Endothelial cell (in vitro differentiated cells): ENCODE results near the gene TMEM121B. TPM values are rescaled to one million over a fixed set of nuclear protein-coding genes. Genes with fewer than 3 reads are reported as not detected.

Experiments used
- DNase-seq: peaks from one replicate; pipeline ENCODE4 v3.0.0; 2021; ENCODE audit warnings: low spot score
- H3K27ac Mint-ChIP-seq: one replicate; pipeline ENCODE4 v1.8.0; 2021; ENCODE audit warnings: mixed read lengths, inconsistent platforms; ENCODE audit not compliant: unreplicated experiment
- H3K27me3 Mint-ChIP-seq: one replicate; pipeline ENCODE4 v1.8.0; 2021; ENCODE audit warnings: mild to moderate bottlenecking, moderate library complexity, mixed read lengths, inconsistent platforms; ENCODE audit not compliant: unreplicated experiment
- H3K36me3 Mint-ChIP-seq: one replicate; pipeline ENCODE4 v1.8.0; 2021; ENCODE audit warnings: mild to moderate bottlenecking, low read depth, mixed read lengths, inconsistent platforms; ENCODE audit not compliant: unreplicated experiment
- H3K4me1 Mint-ChIP-seq: one replicate; pipeline ENCODE4 v1.8.0; 2021; ENCODE audit warnings: mild to moderate bottlenecking, mixed read lengths, inconsistent platforms; ENCODE audit not compliant: unreplicated experiment
- H3K4me3 Mint-ChIP-seq: one replicate; pipeline ENCODE4 v1.8.0; 2021; ENCODE audit warnings: mild to moderate bottlenecking, mixed read lengths, inconsistent platforms; ENCODE audit not compliant: unreplicated experiment
- H3K9me3 Mint-ChIP-seq: one replicate; pipeline ENCODE4 v1.8.0; 2021; ENCODE audit warnings: mixed read lengths, inconsistent platforms; ENCODE audit not compliant: unreplicated experiment
- total RNA-seq: library from RNA; stranded (reverse); fragmentation: NEBNext Ultra II Directional; extraction: Animal tissue kit (Norgen Biotek cat#: 25700); gene quantifications from one replicate; pipeline ENCODE4 v1.2.1, GENCODE V29; 2021; ENCODE audit not compliant: unreplicated experiment
- TF ChIP-seq, protein P1 (sequence below): fragments of 200-600 bp; sonication (generic); IDR thresholded peaks from one replicate; pipeline ENCODE4 v1.5.0; 2021; ENCODE audit warnings: antibody characterized with exemption; ENCODE audit not compliant: unreplicated experiment

Gene TMEM121B
- total RNA-seq, 1 donor from 2014 or later: 62.2 TPM

DNA sequence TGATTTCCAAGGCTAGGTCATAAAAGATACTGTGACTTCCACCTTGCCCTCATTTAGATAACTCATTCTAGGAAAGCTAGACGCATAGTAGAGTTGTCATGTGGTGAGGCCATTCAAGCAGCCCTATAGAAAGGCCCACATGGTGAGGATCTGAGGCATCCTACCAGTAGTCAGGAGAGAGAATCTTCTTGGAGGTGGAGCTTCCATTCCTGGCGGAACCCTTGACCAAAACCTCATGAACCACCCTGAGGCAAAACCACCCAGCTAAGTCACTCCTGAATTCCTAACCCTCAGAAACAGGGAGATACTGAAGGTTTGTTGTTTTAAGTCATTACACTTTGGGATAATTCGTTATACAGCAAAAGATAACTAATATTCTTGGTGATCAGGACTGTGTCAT is 40.8 kb upstream of the TMEM121B start:
- H3K36me3 Mint-ChIP-seq: peaks cover 5% of the 10 kb centered on the region
- no peak overlapping the region for H3K4me3 Mint-ChIP-seq
- H3K27ac Mint-ChIP-seq: no peak overlapping the region
- H3K4me1 Mint-ChIP-seq: peaks cover 9% of the 10 kb centered on the region
- TF ChIP-seq, protein P1, sequence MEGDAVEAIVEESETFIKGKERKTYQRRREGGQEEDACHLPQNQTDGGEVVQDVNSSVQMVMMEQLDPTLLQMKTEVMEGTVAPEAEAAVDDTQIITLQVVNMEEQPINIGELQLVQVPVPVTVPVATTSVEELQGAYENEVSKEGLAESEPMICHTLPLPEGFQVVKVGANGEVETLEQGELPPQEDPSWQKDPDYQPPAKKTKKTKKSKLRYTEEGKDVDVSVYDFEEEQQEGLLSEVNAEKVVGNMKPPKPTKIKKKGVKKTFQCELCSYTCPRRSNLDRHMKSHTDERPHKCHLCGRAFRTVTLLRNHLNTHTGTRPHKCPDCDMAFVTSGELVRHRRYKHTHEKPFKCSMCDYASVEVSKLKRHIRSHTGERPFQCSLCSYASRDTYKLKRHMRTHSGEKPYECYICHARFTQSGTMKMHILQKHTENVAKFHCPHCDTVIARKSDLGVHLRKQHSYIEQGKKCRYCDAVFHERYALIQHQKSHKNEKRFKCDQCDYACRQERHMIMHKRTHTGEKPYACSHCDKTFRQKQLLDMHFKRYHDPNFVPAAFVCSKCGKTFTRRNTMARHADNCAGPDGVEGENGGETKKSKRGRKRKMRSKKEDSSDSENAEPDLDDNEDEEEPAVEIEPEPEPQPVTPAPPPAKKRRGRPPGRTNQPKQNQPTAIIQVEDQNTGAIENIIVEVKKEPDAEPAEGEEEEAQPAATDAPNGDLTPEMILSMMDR: no peak
- DNase-seq: no peak
- peaks cover 6% of the 10 kb centered on the region for H3K27me3 Mint-ChIP-seq
- H3K9me3 Mint-ChIP-seq: no peaks in the 10 kb centered on the region

DNA sequence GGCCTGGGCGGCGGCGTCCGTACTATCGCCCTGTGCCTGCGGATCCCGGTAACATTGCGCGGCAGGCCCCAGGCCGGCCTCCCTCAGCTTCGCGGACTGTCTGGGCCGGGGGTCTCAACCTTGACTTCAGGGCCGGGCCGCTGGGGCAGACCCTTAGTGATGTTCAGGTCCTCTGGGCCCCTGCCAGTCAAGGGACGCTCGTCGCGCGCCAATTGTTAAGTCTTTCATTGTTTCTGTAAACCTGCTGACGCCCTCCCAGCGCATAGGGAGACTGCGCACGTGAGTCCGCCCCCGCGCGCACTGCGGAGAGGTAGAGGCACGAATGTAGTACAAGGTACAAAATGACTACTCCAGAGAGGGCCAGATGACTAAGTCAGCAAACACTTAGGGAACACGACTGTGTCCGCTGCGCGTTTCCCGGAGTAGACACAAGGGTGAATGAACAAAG is 38.4 kb upstream of the TMEM121B start:
- H3K27me3 Mint-ChIP-seq: peaks cover 4% of the 10 kb centered on the region
- H3K27ac Mint-ChIP-seq: peak overlapping the region; percentile 26
- TF ChIP-seq, protein P1: no peak
- DNase-seq: no peak
- peaks cover 5% of the 10 kb centered on the region for H3K36me3 Mint-ChIP-seq
- no peaks in the 10 kb centered on the region for H3K9me3 Mint-ChIP-seq
- peak overlapping the region; percentile 93 for H3K4me3 Mint-ChIP-seq
- H3K4me1 Mint-ChIP-seq: peaks cover 18% of the 10 kb centered on the region

DNA sequence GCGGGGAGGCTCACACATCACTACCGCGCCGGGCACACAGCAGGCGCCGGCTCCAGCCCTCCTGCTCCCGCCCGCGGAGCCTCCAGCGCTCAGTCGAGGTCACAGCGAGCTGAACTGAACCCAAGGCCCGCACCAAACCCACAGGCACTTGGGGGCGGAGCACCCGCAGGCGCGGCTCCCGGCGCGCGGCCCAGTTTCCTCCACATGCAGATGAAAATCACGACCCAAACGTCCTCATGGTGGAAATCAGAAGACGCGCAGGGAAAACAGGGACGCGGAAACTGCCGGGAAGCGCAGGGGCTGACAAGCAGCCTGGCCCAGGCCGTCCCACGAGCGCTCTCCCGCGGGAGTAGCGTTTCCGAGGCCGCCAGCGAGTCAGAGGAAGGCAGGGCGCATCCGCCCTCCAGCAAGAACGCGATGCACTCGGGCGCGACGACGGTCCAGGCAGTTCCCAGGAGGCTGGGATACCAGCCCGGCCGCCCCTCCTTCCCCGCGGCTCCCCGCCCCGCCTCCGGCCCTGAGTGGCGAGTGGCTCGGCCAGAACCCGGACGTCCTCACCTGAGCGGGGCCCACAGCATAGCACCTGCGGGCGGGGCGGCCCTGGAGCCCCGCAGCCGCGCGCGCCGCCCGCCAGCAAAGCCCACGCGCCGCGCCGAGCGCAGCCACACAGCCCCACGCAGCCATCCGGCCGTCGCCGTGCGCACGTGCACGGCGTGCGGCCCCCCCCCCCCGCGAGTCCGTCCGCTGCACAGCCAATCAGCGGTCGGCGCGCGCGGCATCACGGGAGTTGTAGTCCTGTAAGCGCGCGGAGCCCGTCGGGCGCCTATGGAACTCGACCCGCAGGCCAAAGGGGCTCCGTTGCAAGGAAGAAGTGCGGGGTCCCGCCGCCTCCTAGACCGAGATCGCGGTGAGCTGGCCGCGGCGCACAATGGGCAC is 37.7 kb upstream of the TMEM121B start, which contains the start of gene HDHD5:
Gene HDHD5 (minus strand): TSS at position 710 of the 936 bp plus-strand sequence. CDS start 26 bp downstream, at position 684.
- Mint-ChIP-seq H3K27ac (peak within 1 kb of the TSS; percentile 26), H3K4me3 (peak within 1 kb of the TSS; percentile 93), H3K36me3 (peaks cover 5% of the 10 kb centered on the region), H3K4me1 (peaks cover 18% of the 10 kb centered on the region), H3K9me3 (no peaks in the 10 kb centered on the region), H3K27me3 (peaks cover 4% of the 10 kb centered on the region)
- TF ChIP-seq, protein P1: no peak
- DNase-seq: peak; percentile 87

DNA sequence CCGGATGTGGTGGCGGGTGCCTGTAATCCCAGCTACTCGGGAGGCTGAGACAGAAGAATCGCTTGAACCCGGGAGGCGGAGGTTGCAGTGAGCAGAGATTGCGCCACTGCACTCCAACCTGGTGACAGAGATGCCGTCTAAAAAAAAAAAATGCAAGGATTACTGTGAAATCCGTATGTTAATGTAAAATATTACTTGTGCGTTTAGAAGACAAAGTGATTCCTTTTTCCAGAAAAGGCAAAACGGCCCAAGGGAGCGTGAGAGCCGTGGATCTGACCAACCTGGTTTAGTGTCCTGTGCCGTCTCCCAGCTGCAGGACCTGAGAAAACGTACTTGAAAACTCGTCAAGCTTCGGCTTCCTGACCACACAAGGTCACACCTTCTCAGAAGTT is 37.0 kb upstream of the TMEM121B start:
- H3K36me3 Mint-ChIP-seq: peaks cover 5% of the 10 kb centered on the region
- H3K27ac Mint-ChIP-seq: no peak overlapping the region
- no peak for DNase-seq
- peaks cover 20% of the 10 kb centered on the region for H3K4me1 Mint-ChIP-seq
- no peaks in the 10 kb centered on the region for H3K9me3 Mint-ChIP-seq
- TF ChIP-seq, protein P1: no peak
- H3K4me3 Mint-ChIP-seq: peak overlapping the region; percentile 87
- H3K27me3 Mint-ChIP-seq: peaks cover 4% of the 10 kb centered on the region

DNA sequence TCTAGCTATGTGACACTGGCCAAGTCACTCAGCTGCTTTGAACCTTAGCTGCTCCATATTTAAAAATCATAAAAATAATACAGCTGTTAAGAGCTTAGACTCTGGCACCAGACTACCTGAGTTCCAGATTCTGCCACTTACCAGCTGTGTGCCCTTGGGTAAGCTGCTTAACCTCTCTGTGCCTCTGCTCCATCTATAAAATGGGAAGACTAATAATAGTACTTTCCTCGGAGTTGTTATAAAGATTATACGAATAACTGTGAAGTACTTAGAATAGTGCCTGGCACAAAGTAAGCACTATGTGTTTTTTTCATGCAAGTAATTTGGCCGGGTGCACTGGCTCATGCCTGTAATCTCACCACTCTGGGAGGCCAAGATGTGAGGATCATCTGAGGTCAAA is 36.6 kb upstream of the TMEM121B start:
- H3K4me3 Mint-ChIP-seq: peak overlapping the region; percentile 87
- peaks cover 5% of the 10 kb centered on the region for H3K36me3 Mint-ChIP-seq
- peaks cover 4% of the 10 kb centered on the region for H3K27me3 Mint-ChIP-seq
- peaks cover 22% of the 10 kb centered on the region for H3K4me1 Mint-ChIP-seq
- no peaks in the 10 kb centered on the region for H3K9me3 Mint-ChIP-seq
- no peak for DNase-seq
- H3K27ac Mint-ChIP-seq: no peak overlapping the region
- TF ChIP-seq, protein P1: no peak
